Adrenal gland (tissue), 12 donors: ENCODE data around the gene GPS1. TPM values are rescaled to one million over a fixed set of nuclear protein-coding genes. Genes with fewer than 3 reads are reported as not detected.

Experiments used
- DNase-seq, 7 donors: peaks; one replicate each; pipeline ENCODE4 v3.0.0-alpha.2; 2019 to 2020
- H3K27ac ChIP-seq, 5 donors: fragments of 200-600 bp; sonication (generic) in 4 of 5; 1 replicate in 3 of 5; 2 replicates in 2 of 5; pipeline versions ENCODE4 v1.5.1 to v1.8.0; 2016 to 2020; ENCODE audit warnings: mild to moderate bottlenecking in 1 of 5
- H3K27me3 ChIP-seq: fragments of 200-600 bp; 2 replicates; pipeline ENCODE4 v1.8.0; 2021
- H3K36me3 ChIP-seq, 2 donors: fragments of 200-600 bp; replicated peaks in 1 of 2; 1 replicate in 1 of 2; 2 replicates in 1 of 2; pipeline versions ENCODE4 v1.5.1 to v1.8.0; 2018 to 2022
- H3K4me1 ChIP-seq, 2 donors: fragments of 200-600 bp; replicated peaks in 1 of 2; 1 replicate in 1 of 2; 2 replicates in 1 of 2; pipeline versions ENCODE4 v1.5.1 to v1.8.0; 2018 to 2021
- H3K4me3 ChIP-seq, 4 donors: fragments of 200-600 bp; sonication (generic) in 3 of 4; one replicate each; pipeline ENCODE4 v1.5.1; 2016 to 2018
- H3K9me3 ChIP-seq, 3 donors: fragments of 200-600 bp; sonication (generic) in 1 of 3; replicated peaks in 1 of 3; 1 replicate in 2 of 3; 2 replicates in 1 of 3; pipeline versions ENCODE4 v1.5.1 to v1.8.0; 2016 to 2021
- CTCF ChIP-seq, 6 experiments: fragments of 450-650 bp in 4 of 6; fragments of 200-600 bp in 2 of 6; sonication (generic) in 1 of 6; IDR thresholded peaks; 1 replicate in 5 of 6; 2 replicates in 1 of 6; pipeline versions ENCODE4 v1.5.1 to v1.8.0; 2016 to 2021; ENCODE audit warnings: antibody characterized with exemption in 6 of 6, mild to moderate bottlenecking in 2 of 6, moderate library complexity in 1 of 6
- POLR2A ChIP-seq, 2 donors: fragments of 450-650 bp; IDR thresholded peaks; one replicate each; pipeline ENCODE4 v1.6.1; 2017; ENCODE audit warnings: antibody characterized with exemption in 2 of 2, mild to moderate bottlenecking in 2 of 2, moderate library complexity in 1 of 2
- WGBS, 4 donors: extraction: QIAGEN DNeasy Blood & Tissue Kit in 2 of 4; methylation state at CpG; one replicate each; pipeline versions ENCODE4 v1.1.5 to v1.1.7; 2013 to 2017; 5-methylcytosine and 5-hydroxymethylcytosine counted together
- intact Hi-C, 2 donors: fragments of 100-400 bp; cut with DNase I; formaldehyde crosslinking; loops; one replicate each; pipeline versions ENCODE4 v1.14.1 to v1.15.0; 2022 to 2023
- polyA plus RNA-seq, 3 donors: library from polyadenylated mRNA; stranded (reverse); fragments of 200-250 nt in 2 of 3; fragments of 350-450 nt in 1 of 3; fragmentation: Illumina TruSeq in 1 of 3; extraction: RNeasy Lipid Tissue Mini Kit (QIAGEN cat#74804) in 1 of 3; gene quantifications; one replicate each; pipeline ENCODE4 v1.2.3, GENCODE V29; 2013 to 2014
- total RNA-seq, 9 donors: library from RNA; depleted of rRNA in 4 of 9; stranded (reverse); fragments of >200 nt in 4 of 9; fragments of 120-200 nt in 1 of 9; fragmentation: NEBNext Ultra II Directional in 1 of 9; extraction: Animal tissue kit (Norgen Biotek cat#: 25700) in 1 of 9; gene quantifications; one replicate each; pipeline versions ENCODE4 v1.1.0 to v1.2.4, GENCODE V29; 2013 to 2023
- donor health status: healthy with polysubstance abuse.
- donor health status: Bipolar disorder and iron deficiency.
- donor health status: DM: yes; HTN: yes; CAD: no.
- donor health status: DM: no; HTN: no; CAD: no.
- donor health status: DM: no; HTN: no; CAD: no.
- donor health status: DM: yes; HTN: yes; CAD: no.

The GPS1 gene
- total and polyA plus RNA-seq, 12 donors, result 37.4 to 305 (median 113) TPM

- H3K4me1 ChIP-seq, result peaks cover 14 to 24% of the 10 kb centered on the region in 2 donors
Observed at GRCh38 chr17:82033359-82034085, 18.2 kb upstream of the GPS1 start.

GRCh38 chr17:82034371-82035011, 17.2 kb upstream of the GPS1 start:
- Histone ChIP-seq H3K36me3 (no peaks in the 10 kb centered on the region), H3K4me1 (peaks cover 14 to 24% of the 10 kb centered on the region in 2 donors)

More at GRCh38 chr17:82033359-82034085, 18.2 kb upstream of the GPS1 start:
- Histone ChIP-seq H3K9me3 (no peaks in the 10 kb centered on the region), H3K27ac (no peak overlapping the region), H3K27me3 (no peaks in the 10 kb centered on the region), H3K4me3 (no peak overlapping the region), H3K36me3 (no peaks in the 10 kb centered on the region)
- DNase-seq, result no peak
- TF ChIP-seq POLR2A (IDR thresholded peaks at IDR 0.05) (no peak), CTCF (IDR thresholded peaks at IDR 0.05) (no peak)
- WGBS, 4 donors, result 91 to 94% (median 93%) methylated on average over 13 to 38 of the region's 38 CpGs
- intact Hi-C loops, result loop anchor here in 1 of 2 donors (10.0 kb wide), 1 partner anchor 281 kb away; the partner anchor contains the start of gene CD7

GRCh38 chr17:82035488-82035887, 16.2 kb upstream of the GPS1 start:
- WGBS, 4 donors, result 89 to 98% (median 95%) methylated on average over 5 to 8 of the region's 8 CpGs
- no peaks in the 10 kb centered on the region for H3K27me3 ChIP-seq
- H3K9me3 ChIP-seq, result no peaks in the 10 kb centered on the region
- DNase-seq, result no peak
- TF ChIP-seq CTCF (IDR thresholded peaks at IDR 0.05) (no peak), POLR2A (IDR thresholded peaks at IDR 0.05) (no peak)
- peaks cover 14 to 19% of the 10 kb centered on the region in 2 donors for H3K4me1 ChIP-seq
- H3K27ac ChIP-seq, result no peak overlapping the region
- H3K36me3 ChIP-seq, result no peaks in the 10 kb centered on the region
- no peak overlapping the region for H3K4me3 ChIP-seq
- intact Hi-C loops, result loop anchor here in 1 of 2 donors (10.0 kb wide), 1 partner anchor 279 kb away; the partner anchor contains the start of gene CD7

More at GRCh38 chr17:82034371-82035011, 17.2 kb upstream of the GPS1 start:
- TF ChIP-seq POLR2A (IDR thresholded peaks at IDR 0.05), result no peak
- TF ChIP-seq CTCF (IDR thresholded peaks at IDR 0.05), result no peak
- DNase-seq, result no peak
- WGBS, 4 donors, result 82 to 90% (median 89%) methylated on average over 22 to 23 of the region's 23 CpGs
- Histone ChIP-seq H3K4me3 (no peak overlapping the region), H3K27me3 (no peaks in the 10 kb centered on the region), H3K27ac (no peak overlapping the region), H3K9me3 (no peaks in the 10 kb centered on the region)
- intact Hi-C loops, result loop anchor here in 1 of 2 donors (10.0 kb wide), 1 partner anchor 280 kb away; the partner anchor contains the start of gene CD7

- peak overlapping the region in 1 of 4 donors; percentile 69 for H3K4me3 ChIP-seq
- intact Hi-C loops, result loop anchor here in 1 of 2 donors (10.0 kb wide), 1 partner anchor 279 kb away; the partner anchor contains the start of gene CD7
Observed at GRCh38 chr17:82035956-82036633, 15.6 kb upstream of the GPS1 start.

More at GRCh38 chr17:82035956-82036633, 15.6 kb upstream of the GPS1 start:
- no peaks in the 10 kb centered on the region for H3K27me3 ChIP-seq
- DNase-seq, result peak in 3 of 7 donors; percentile 50 to 68 (median 65)
- H3K4me1 ChIP-seq, result peaks cover 14 to 19% of the 10 kb centered on the region in 2 donors
- H3K9me3 ChIP-seq, result no peaks in the 10 kb centered on the region
- 76 to 87% (median 81%) methylated on average over 5 to 20 of the region's 20 CpGs for WGBS, 4 donors
- TF ChIP-seq CTCF (IDR thresholded peaks at IDR 0.05), result no peak
- no peak for TF ChIP-seq POLR2A (IDR thresholded peaks at IDR 0.05)
- H3K27ac ChIP-seq, result peak overlapping the region in 1 of 5 donors; percentile 99
- H3K36me3 ChIP-seq, result no peaks in the 10 kb centered on the region
